WI38 (cell line): ENCODE measurements around the gene KRT35.

ENCODE experiments used
- H3K4me3 ChIP-seq: 2 replicates; pipeline ENCODE4 v1.5.1; 2011; ENCODE audit warnings: low read depth, mild to moderate bottlenecking, control low read depth, low read length
- TF ChIP-seq, protein P1 (sequence below): IDR thresholded peaks from 2 replicates; pipeline ENCODE4 v1.5.1; 2012; ENCODE audit warnings: low read depth, mild to moderate bottlenecking, control low read depth, low read length

KRT35 gene

DNA sequence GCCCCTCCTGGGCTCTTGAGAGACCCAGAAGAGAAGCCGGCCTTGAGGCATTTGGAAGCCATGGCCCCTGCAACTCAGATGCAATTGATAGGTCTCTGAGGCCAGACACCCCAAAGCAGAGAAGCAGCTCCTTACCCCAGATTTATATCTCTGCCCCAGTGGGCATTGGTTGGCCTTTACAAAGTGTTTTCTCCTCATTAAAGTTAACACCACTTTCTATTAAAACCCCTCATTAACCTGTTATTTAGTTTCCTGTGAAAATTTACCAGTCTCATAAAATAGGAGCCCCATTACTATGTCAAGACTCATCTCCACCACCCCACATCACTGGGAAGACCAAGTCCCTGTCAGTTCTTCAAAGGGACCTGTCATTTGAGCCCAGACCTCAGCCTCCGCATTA is at the start of gene KRT35:
Gene KRT35, minus strand, starts transcription at position 116 of the 400 bp plus-strand sequence. Its CDS starts 54 bp downstream, at position 62.
- TF ChIP-seq, protein P1, sequence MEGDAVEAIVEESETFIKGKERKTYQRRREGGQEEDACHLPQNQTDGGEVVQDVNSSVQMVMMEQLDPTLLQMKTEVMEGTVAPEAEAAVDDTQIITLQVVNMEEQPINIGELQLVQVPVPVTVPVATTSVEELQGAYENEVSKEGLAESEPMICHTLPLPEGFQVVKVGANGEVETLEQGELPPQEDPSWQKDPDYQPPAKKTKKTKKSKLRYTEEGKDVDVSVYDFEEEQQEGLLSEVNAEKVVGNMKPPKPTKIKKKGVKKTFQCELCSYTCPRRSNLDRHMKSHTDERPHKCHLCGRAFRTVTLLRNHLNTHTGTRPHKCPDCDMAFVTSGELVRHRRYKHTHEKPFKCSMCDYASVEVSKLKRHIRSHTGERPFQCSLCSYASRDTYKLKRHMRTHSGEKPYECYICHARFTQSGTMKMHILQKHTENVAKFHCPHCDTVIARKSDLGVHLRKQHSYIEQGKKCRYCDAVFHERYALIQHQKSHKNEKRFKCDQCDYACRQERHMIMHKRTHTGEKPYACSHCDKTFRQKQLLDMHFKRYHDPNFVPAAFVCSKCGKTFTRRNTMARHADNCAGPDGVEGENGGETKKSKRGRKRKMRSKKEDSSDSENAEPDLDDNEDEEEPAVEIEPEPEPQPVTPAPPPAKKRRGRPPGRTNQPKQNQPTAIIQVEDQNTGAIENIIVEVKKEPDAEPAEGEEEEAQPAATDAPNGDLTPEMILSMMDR = no peak
- no peak within 1 kb of the TSS for H3K4me3 ChIP-seq

DNA sequence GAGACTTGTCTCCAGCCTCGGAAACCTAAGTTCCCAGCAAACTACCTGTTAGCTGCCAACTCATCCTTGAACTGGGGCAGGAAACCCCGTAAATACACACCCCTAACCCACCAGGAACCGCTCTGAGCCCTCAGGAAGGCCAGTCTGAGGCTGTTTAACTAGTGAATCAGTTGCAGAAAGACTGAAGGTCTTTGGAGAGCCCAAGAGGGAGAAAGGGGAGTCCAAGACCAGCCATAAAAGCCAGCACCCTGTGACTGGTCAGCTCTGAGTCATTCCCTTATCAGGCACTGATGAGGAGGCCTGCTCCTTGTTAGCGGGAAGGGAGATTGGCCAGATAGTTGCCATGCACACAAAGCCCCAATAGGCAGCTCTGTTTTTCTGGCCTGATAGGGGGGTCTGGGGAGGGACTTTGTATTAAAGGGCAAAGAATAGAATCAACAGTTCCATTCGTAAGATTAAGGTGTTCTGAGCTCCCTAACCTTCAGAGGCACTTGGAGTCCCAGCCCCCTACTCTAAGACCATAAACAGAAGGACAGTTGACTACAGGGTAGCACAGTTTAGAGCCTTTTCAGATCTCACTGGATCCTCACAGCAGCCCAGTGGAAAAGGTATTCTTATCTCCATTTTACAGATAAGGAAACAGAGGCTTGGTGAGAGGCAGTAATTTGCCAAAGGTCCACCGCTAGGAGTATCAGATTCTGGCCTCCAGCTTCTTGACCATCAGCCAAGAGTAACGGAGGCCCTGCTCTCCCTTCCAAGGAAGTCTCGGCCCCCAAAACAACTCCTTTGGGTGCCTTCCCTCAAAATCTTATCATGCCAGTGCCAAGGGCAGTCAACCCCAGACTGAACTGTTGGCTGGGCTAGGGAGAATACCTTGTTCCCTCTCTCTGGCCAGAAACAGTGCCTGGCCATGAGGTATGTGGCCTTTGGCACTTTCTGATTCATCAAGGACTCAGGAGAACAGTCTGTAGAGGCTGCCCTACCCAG is 49.4 kb upstream of the KRT35 start:
- TF ChIP-seq, protein P1 = no peak
- H3K4me3 ChIP-seq = no peak overlapping the region

DNA sequence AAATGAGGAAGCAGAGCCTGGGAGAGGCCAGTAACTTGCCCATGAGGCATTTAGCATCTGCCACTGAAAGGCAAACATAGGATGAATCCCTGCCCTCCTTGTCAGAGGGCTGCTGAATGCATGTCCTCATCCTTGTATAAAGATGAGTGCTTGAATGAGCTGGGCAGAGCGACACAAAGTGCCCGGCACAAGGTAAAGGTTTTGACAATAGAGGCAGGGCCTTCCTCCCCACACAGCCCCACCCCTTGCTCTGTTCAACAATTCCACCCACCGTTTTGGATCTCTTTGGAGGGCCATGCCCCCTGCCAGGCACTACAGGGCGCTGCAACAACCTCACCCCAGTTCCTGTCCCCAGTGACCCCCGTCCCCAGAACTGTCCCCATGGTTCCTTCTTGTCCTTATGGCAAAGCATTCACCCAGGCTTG is 48.6 kb upstream of the KRT35 start:
- TF ChIP-seq, protein P1 = no peak
- H3K4me3 ChIP-seq = no peak overlapping the region

DNA sequence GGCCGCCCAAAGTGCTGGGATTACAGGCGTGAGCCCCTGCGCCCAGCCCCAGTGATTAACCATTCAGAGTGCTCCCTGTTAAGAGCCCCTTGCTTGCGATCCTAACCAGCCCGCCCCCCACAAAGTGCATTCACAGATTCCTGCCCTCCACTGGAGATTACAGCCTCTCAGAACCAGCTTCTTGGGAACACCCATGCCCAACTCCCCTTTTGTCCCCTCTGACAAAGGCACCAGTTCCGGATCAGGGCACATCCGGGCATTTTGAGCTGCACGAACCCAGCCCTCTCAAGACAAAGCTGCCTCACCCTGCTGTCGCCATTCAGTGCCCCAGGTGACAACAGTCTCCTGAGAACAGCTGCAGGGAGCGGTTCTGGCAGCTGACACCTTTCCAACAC is 48.0 kb upstream of the KRT35 start:
- TF ChIP-seq, protein P1 = no peak
- no peak overlapping the region for H3K4me3 ChIP-seq

DNA sequence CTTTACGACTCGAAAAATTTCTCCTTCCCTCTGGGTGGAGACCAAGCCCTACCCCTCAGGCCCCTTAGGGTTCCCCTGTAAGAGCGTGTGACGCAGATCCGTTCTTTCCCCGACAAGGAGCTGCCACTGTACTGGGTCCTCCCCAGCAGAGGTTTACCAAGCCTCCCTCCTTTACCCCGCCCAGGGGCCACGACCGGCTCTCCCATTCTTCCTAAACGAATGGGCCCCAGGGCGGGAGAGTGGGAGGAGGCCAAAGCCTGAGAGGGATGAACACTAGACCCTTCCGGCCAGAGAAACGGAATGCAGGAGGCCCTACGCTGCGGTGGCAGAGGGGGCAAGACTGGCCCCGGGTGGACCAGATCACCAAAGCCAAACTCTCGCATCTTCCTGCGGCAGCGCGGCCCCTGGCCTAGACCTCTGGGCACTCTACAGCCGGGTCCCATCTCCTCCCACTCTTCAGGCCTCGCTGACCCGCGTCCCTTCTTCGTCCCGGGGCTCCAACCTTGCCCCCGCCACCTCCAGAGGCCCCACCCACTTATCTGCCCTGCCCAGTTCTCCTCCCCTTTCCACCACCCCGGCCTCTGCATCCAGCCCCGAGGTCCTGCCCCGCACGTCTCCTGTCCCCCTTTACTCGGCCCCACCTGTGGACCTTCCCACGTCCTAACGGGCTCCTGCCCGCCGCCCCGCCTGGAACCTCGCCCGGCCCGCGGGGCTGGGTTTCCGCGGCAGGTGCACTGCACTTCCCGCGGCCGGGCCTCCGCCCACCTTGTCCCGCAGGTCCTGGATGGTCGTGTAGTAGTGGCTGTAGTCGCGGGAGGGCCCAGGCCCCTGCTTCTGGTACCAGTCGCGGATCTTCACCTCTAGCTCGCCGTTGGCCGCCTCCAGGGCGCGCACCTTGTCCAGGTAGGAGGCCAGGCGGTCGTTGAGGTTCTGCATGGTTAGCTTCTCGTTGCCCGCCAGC is 46.4 kb upstream of the KRT35 start:
- TF ChIP-seq, protein P1 = no peak
- H3K4me3 ChIP-seq = no peak overlapping the region

DNA sequence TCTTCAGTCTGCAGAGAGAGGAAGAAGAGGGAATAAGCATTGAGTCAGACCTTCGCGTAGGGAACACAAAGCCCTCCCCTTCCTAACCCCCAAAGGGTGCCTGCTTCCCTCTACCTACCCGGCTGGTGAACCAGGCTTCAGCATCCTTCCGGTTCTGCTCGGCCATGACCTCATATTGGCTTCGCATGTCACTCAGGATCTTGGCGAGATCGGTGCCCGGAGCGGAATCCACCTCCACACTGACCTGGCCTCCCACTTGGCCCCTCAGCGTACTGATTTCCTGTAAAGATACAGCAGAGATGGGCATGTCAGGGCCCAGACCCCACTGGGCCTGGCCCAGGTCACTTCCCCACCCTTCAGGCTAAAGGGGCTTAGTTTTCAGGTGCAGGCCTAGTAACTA is 43.3 kb upstream of the KRT35 start:
- H3K4me3 ChIP-seq = no peak overlapping the region
- TF ChIP-seq, protein P1 = no peak

DNA sequence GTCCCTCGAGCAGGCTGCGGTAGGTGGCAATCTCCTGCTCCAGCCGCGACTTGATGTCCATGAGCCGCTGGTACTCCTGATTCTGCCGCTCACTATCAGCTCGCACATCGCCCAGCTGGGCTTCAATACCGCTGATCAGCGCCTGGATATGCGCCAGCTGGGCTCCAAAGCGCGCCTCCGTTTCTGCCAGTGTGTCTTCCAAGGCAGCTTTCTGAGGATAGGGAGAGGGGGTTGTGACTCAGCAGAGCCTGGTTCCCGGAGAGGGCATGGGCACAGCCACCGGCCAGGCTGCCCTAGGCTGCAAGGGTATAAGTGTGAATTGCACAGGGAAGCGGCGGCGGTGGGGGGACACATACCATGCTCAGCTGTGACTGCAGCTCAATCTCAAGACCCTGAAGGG is 42.8 kb upstream of the KRT35 start:
- TF ChIP-seq, protein P1 = no peak
- no peak overlapping the region for H3K4me3 ChIP-seq
